GM21528 (cell line): ENCODE results near the gene ARF1.

Experiments used
- ATAC-seq: cut with Tn5 transposase; IDR thresholded peaks from one replicate; pipeline ENCODE4 v1.9.1; 2021; ENCODE audit warnings: mild to moderate bottlenecking, moderate library complexity; ENCODE audit not compliant: unreplicated experiment, low FRiP score

Gene ARF1

GRCh38 chr1:228082214-228082917 lies at the start of gene ARF1:
TSS of gene ARF1 (plus strand) at chr1:228082708. CDS start at chr1:228097115, 14,407 bp downstream.
- peak; percentile 80 for ATAC-seq

GRCh38 chr1:228033376-228033775 lies 49.1 kb upstream of the ARF1 start:
- no peak for ATAC-seq

GRCh38 chr1:228034954-228035837 lies 47.3 kb upstream of the ARF1 start:
- ATAC-seq, result no peak

GRCh38 chr1:228035844-228036243 lies 46.7 kb upstream of the ARF1 start:
- no peak for ATAC-seq

- no peak for ATAC-seq
Measured at GRCh38 chr1:228036701-228037231, 45.7 kb upstream of the ARF1 start.

GRCh38 chr1:228037401-228038386 lies 44.8 kb upstream of the ARF1 start:
- ATAC-seq, result no peak

- ATAC-seq, result no peak
Measured at GRCh38 chr1:228038387-228039005, 44.0 kb upstream of the ARF1 start.

GRCh38 chr1:228039006-228039903 lies 43.3 kb upstream of the ARF1 start:
- ATAC-seq, result no peak

- no peak for ATAC-seq
Measured at GRCh38 chr1:228039986-228040385, 42.5 kb upstream of the ARF1 start.

- no peak for ATAC-seq
Measured at GRCh38 chr1:228041316-228041715, 41.2 kb upstream of the ARF1 start.

GRCh38 chr1:228042508-228042907 lies 40.0 kb upstream of the ARF1 start:
- no peak for ATAC-seq

GRCh38 chr1:228043281-228043848 lies 39.1 kb upstream of the ARF1 start:
- ATAC-seq, result no peak

GRCh38 chr1:228044961-228045360 lies 37.5 kb upstream of the ARF1 start:
- ATAC-seq, result no peak

GRCh38 chr1:228045405-228045804 lies 37.1 kb upstream of the ARF1 start:
- no peak for ATAC-seq

- ATAC-seq, result no peak
Measured at GRCh38 chr1:228045871-228046270, 36.6 kb upstream of the ARF1 start.

- no peak for ATAC-seq
Measured at GRCh38 chr1:228046421-228047182, 35.9 kb upstream of the ARF1 start.

GRCh38 chr1:228047183-228047466 lies 35.4 kb upstream of the ARF1 start:
- ATAC-seq, result no peak

- ATAC-seq, result no peak
Measured at GRCh38 chr1:228048120-228048519, 34.4 kb upstream of the ARF1 start.
